ENCODE results near the gene THRB. TPM values are rescaled to one million over a fixed set of nuclear protein-coding genes. Genes with fewer than 3 reads are reported as not detected.
A peak's percentile ranks its signal among the peaks of the same experiment; 100 is the strongest.

The THRB gene
- total RNA-seq, 1 donor from 2014 or later: 3.1 TPM

GRCh38 chr3:24299806-24300626 is 194.6 kb downstream of the THRB start:
- no peaks in the 10 kb centered on the region for H3K36me3 ChIP-seq (ENCODE audit: control insufficient read depth, insufficient read depth, low read length)
- no peak overlapping the region for H3K4me3 ChIP-seq (ENCODE audit: low read depth, low read length)
- DNase-seq (ENCODE audit: low read depth): peak; percentile 65
- no peak for TF ChIP-seq CTCF (IDR thresholded peaks at IDR 0.05; ENCODE audit: insufficient read depth, low read length, poor library complexity, severe bottlenecking)
- H3K27me3 ChIP-seq (ENCODE audit: control insufficient read depth, insufficient read depth, low read length): no peaks in the 10 kb centered on the region

- DNase-seq (ENCODE audit: low read depth): no peak
- no peak overlapping the region for H3K4me3 ChIP-seq (ENCODE audit: low read depth, low read length)
Measured at GRCh38 chr3:24299246-24299805, 195.3 kb downstream of the THRB start.

GRCh38 chr3:24296441-24297205 is 198.0 kb downstream of the THRB start:
- no peaks in the 10 kb centered on the region for H3K36me3 ChIP-seq (ENCODE audit: control insufficient read depth, insufficient read depth, low read length)
- DNase-seq (ENCODE audit: low read depth): no peak

More at GRCh38 chr3:24299246-24299805, 195.3 kb downstream of the THRB start:
- no peak for TF ChIP-seq CTCF (IDR thresholded peaks at IDR 0.05; ENCODE audit: insufficient read depth, low read length, poor library complexity, severe bottlenecking)
- no peaks in the 10 kb centered on the region for H3K36me3 ChIP-seq (ENCODE audit: control insufficient read depth, insufficient read depth, low read length)
- H3K27me3 ChIP-seq (ENCODE audit: control insufficient read depth, insufficient read depth, low read length): no peaks in the 10 kb centered on the region

GRCh38 chr3:24294150-24294549 is 200.5 kb downstream of the THRB start:
- H3K27me3 ChIP-seq (ENCODE audit: control insufficient read depth, insufficient read depth, low read length): no peaks in the 10 kb centered on the region
- no peaks in the 10 kb centered on the region for H3K36me3 ChIP-seq (ENCODE audit: control insufficient read depth, insufficient read depth, low read length)
- TF ChIP-seq CTCF (IDR thresholded peaks at IDR 0.05; ENCODE audit: insufficient read depth, low read length, poor library complexity, severe bottlenecking): no peak
- H3K4me3 ChIP-seq (ENCODE audit: low read depth, low read length): no peak overlapping the region
- no peak for DNase-seq (ENCODE audit: low read depth)

More at GRCh38 chr3:24296441-24297205, 198.0 kb downstream of the THRB start:
- no peaks in the 10 kb centered on the region for H3K27me3 ChIP-seq (ENCODE audit: control insufficient read depth, insufficient read depth, low read length)
- no peak for TF ChIP-seq CTCF (IDR thresholded peaks at IDR 0.05; ENCODE audit: insufficient read depth, low read length, poor library complexity, severe bottlenecking)
- H3K4me3 ChIP-seq (ENCODE audit: low read depth, low read length): no peak overlapping the region

GRCh38 chr3:24291646-24292045 is 203.0 kb downstream of the THRB start:
- no peak overlapping the region for H3K4me3 ChIP-seq (ENCODE audit: low read depth, low read length)
- TF ChIP-seq CTCF (IDR thresholded peaks at IDR 0.05; ENCODE audit: insufficient read depth, low read length, poor library complexity, severe bottlenecking): no peak
- H3K27me3 ChIP-seq (ENCODE audit: control insufficient read depth, insufficient read depth, low read length): no peaks in the 10 kb centered on the region
- no peak for DNase-seq (ENCODE audit: low read depth)
- H3K36me3 ChIP-seq (ENCODE audit: control insufficient read depth, insufficient read depth, low read length): no peaks in the 10 kb centered on the region
